Nephron progenitor cell (in vitro differentiated cells): ENCODE measurements around the gene SPATA12.

Source experiments
- DNase-seq: peaks from one replicate; pipeline ENCODE4 v3.0.0; 2021
- H3K27ac Mint-ChIP-seq: 2 replicates; pipeline ENCODE4 v1.8.0; 2021; ENCODE audit warnings: mild to moderate bottlenecking, moderate library complexity, mixed read lengths
- H3K27me3 Mint-ChIP-seq: 2 replicates; pipeline ENCODE4 v1.8.0; 2021; ENCODE audit warnings: mild to moderate bottlenecking, low read depth, mixed read lengths; ENCODE audit not compliant: poor library complexity
- H3K36me3 Mint-ChIP-seq: 2 replicates; pipeline ENCODE4 v1.8.0; 2021; ENCODE audit warnings: low read depth, mixed read lengths
- H3K4me1 Mint-ChIP-seq: 2 replicates; pipeline ENCODE4 v1.8.0; 2021; ENCODE audit warnings: mixed read lengths
- H3K4me3 Mint-ChIP-seq: 2 replicates; pipeline ENCODE4 v1.8.0; 2021; ENCODE audit warnings: mild to moderate bottlenecking, moderate library complexity, mixed read lengths
- H3K9me3 Mint-ChIP-seq: 2 replicates; pipeline ENCODE4 v1.8.0; 2021; ENCODE audit warnings: mild to moderate bottlenecking, moderate library complexity, mixed read lengths
- CTCF ChIP-seq: fragments of 200-600 bp; sonication (generic); IDR thresholded peaks from 2 replicates; pipeline ENCODE4 v1.5.0; 2021; ENCODE audit warnings: antibody characterized with exemption

The SPATA12 gene

GRCh38 chr3:57064001-57064400 lies 3.5 kb downstream of the SPATA12 start:
- TF ChIP-seq CTCF = no peak
- H3K9me3 Mint-ChIP-seq = no peaks in the 10 kb centered on the region
- no peak overlapping the region for H3K4me3 Mint-ChIP-seq
- DNase-seq = no peak
- H3K27me3 Mint-ChIP-seq = peaks cover 2% of the 10 kb centered on the region
- H3K27ac Mint-ChIP-seq = no peak overlapping the region
- no peaks in the 10 kb centered on the region for H3K36me3 Mint-ChIP-seq
- H3K4me1 Mint-ChIP-seq = peaks cover 61% of the 10 kb centered on the region

- Mint-ChIP-seq H3K4me1 (peaks cover 66% of the 10 kb centered on the region), H3K9me3 (no peaks in the 10 kb centered on the region), H3K27ac (no peak overlapping the region)
Observed at GRCh38 chr3:57064572-57064971, 4.1 kb downstream of the SPATA12 start.

GRCh38 chr3:57065588-57065987 lies 5.1 kb downstream of the SPATA12 start:
- Mint-ChIP-seq H3K4me3 (no peak overlapping the region), H3K27me3 (peaks cover 2% of the 10 kb centered on the region), H3K4me1 (peaks cover 68% of the 10 kb centered on the region), H3K27ac (no peak overlapping the region), H3K36me3 (peaks cover 3% of the 10 kb centered on the region), H3K9me3 (peaks cover 6% of the 10 kb centered on the region)
- TF ChIP-seq CTCF = no peak
- DNase-seq = no peak

More at GRCh38 chr3:57064572-57064971, 4.1 kb downstream of the SPATA12 start:
- Mint-ChIP-seq H3K27me3 (peaks cover 2% of the 10 kb centered on the region), H3K4me3 (no peak overlapping the region), H3K36me3 (no peaks in the 10 kb centered on the region)
- no peak for DNase-seq
- no peak for TF ChIP-seq CTCF

GRCh38 chr3:57066471-57066870 lies 6.0 kb downstream of the SPATA12 start:
- Mint-ChIP-seq H3K27me3 (peaks cover 2% of the 10 kb centered on the region), H3K4me1 (peaks cover 62% of the 10 kb centered on the region), H3K36me3 (peaks cover 8% of the 10 kb centered on the region), H3K27ac (no peak overlapping the region), H3K9me3 (peaks cover 14% of the 10 kb centered on the region), H3K4me3 (no peak overlapping the region)
- no peak for TF ChIP-seq CTCF
- DNase-seq = no peak

- no peak for TF ChIP-seq CTCF
- peaks cover 2% of the 10 kb centered on the region for H3K27me3 Mint-ChIP-seq
- peak; percentile 27 for DNase-seq
- H3K36me3 Mint-ChIP-seq = peaks cover 16% of the 10 kb centered on the region
- peaks cover 41% of the 10 kb centered on the region for H3K4me1 Mint-ChIP-seq
- peak overlapping the region; percentile 97 for H3K27ac Mint-ChIP-seq
- peaks cover 19% of the 10 kb centered on the region for H3K9me3 Mint-ChIP-seq
- H3K4me3 Mint-ChIP-seq = no peak overlapping the region
Observed at GRCh38 chr3:57068437-57069089, 8.1 kb downstream of the SPATA12 start.

GRCh38 chr3:57069503-57069902 lies 9.0 kb downstream of the SPATA12 start:
- Mint-ChIP-seq H3K27ac (peak overlapping the region; percentile 97), H3K36me3 (peaks cover 18% of the 10 kb centered on the region), H3K27me3 (no peaks in the 10 kb centered on the region), H3K4me3 (no peak overlapping the region), H3K4me1 (peaks cover 34% of the 10 kb centered on the region), H3K9me3 (peaks cover 19% of the 10 kb centered on the region)
- no peak for TF ChIP-seq CTCF
- no peak for DNase-seq
